Cardiac fibroblast (primary cell): Measurements from ENCODE around the gene FHL1.

Experiments
- DNase-seq, 2 donors: peaks; one replicate each; pipeline versions ENCODE4 v3.0.0 to v3.0.0-alpha.2; 2010; ENCODE audit warnings: low read depth in 2 of 2
- H3K4me3 ChIP-seq, 2 donors: replicated peaks in 1 of 2; 1 replicate in 1 of 2; 2 replicates in 1 of 2; pipeline ENCODE4 v1.5.1; 2011; ENCODE audit warnings: low read depth in 2 of 2, low read length in 2 of 2, mild to moderate bottlenecking in 2 of 2, moderate library complexity in 1 of 2
- CTCF ChIP-seq: IDR thresholded peaks from one replicate; pipeline ENCODE4 v1.5.1; 2011; ENCODE audit warnings: low read depth, mild to moderate bottlenecking, low read length, inconsistent platforms

Gene FHL1

GRCh38 chrX:136196691-136197155, 49.4 kb downstream of the FHL1 start:
- no peak for TF ChIP-seq CTCF
- no peak for DNase-seq

GRCh38 chrX:136198010-136198409, 50.7 kb downstream of the FHL1 start:
- H3K4me3 ChIP-seq = no peak overlapping the region
- DNase-seq = no peak
- no peak for TF ChIP-seq CTCF

More at GRCh38 chrX:136196691-136197155, 49.4 kb downstream of the FHL1 start:
- no peak overlapping the region for H3K4me3 ChIP-seq

DNA sequence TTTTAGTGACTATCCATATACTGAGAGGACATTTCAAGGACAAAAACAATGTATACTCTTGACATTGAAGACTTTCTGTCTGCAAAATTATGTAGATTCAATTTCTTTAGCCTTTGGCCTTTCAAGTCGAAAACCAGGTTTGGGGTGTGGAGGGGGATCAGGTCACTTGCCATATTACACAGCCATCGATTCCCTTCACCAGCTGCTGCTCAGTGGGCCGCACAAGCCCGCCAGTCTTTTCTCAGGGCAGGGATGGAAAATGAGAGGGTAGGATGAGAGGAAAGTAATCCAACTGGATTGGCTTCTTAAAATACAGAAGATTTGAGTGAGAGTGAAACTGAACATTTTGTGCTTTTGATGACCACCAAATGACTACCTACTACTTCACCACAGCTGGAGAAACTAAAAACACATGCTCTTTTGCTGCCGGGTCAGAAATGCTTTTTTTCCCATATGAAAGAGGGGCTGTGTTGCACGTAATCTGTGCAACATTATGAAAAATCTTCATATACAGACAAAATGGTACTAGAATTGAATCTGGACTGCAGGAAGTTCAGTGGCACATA, 51.4 kb downstream of the FHL1 start:
- DNase-seq = peak in 1 of 2 donors; percentile 30

GRCh38 chrX:136199365-136199764, 52.0 kb downstream of the FHL1 start:
- H3K4me3 ChIP-seq = no peak overlapping the region
- TF ChIP-seq CTCF = no peak
- peak in 1 of 2 donors; percentile 79 for DNase-seq

More for the DNA sequence above, 51.4 kb downstream of the FHL1 start:
- no peak for TF ChIP-seq CTCF
- H3K4me3 ChIP-seq = no peak overlapping the region

GRCh38 chrX:136200466-136200865, 53.1 kb downstream of the FHL1 start:
- DNase-seq = peak; percentile 44 to 50
- no peak overlapping the region for H3K4me3 ChIP-seq
- TF ChIP-seq CTCF = peak; percentile 30

DNA sequence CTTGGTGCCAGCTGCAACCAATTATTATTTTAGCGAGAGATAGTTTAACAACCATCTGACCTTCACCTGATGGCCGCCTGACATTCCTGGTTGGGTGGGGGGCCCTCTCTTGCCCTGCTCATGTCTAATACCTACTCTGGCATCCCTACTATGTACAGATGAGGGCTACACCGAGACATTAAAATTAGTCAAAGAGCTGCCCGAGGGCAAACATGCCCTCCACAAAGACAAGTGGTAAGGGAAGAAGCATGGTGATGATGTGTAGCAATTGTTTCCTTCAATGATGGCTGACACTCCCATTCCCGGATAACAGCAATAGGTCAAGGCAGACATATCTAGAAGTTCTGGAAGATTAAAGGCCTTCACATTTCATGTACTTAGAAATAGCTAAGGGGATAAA, 54.3 kb downstream of the FHL1 start:
- H3K4me3 ChIP-seq = no peak overlapping the region
- no peak for TF ChIP-seq CTCF
- DNase-seq = no peak

GRCh38 chrX:136202889-136203288, 55.6 kb downstream of the FHL1 start:
- peak; percentile 61 to 70 for DNase-seq
- no peak overlapping the region for H3K4me3 ChIP-seq
- no peak for TF ChIP-seq CTCF
